K562 (cell line): Measurements from ENCODE around the gene ATAD2B. TPM values are rescaled to one million over a fixed set of nuclear protein-coding genes. Genes with fewer than 3 reads are reported as not detected.
A peak's percentile ranks its signal among the peaks of the same experiment; 100 is the strongest.

Experiments used
- BRD9 ChIP-seq: fragments of 450-650 bp; IDR thresholded peaks from 2 replicates; pipeline ENCODE4 v1.6.1; 2018; ENCODE audit warnings: low read depth; ENCODE audit not compliant: partially characterized antibody
- COPS2 ChIP-seq: fragments of 450-650 bp; conservative IDR thresholded peaks from 2 replicates; pipeline ENCODE4 v1.6.1; 2016; ENCODE audit warnings: mild to moderate bottlenecking, moderate library complexity
- EGR1 ChIP-seq: fragments of 450-650 bp; conservative IDR thresholded peaks from 2 replicates; pipeline ENCODE4 v1.6.1; 2017; ENCODE audit warnings: mild to moderate bottlenecking
- JUN ChIP-seq, 2 experiments: sonication (generic) in 1 of 2; formaldehyde crosslinking in 1 of 2; IDR thresholded peaks; 2 replicates each; pipeline versions ENCODE4 v1.6.1 to v1.8.0; 2012 to 2022; ENCODE audit warnings: borderline replicate concordance in 2 of 2, mild to moderate bottlenecking in 2 of 2, improper control_type of control experiment in 1 of 2, low read depth in 1 of 2, low read length in 1 of 2, missing genetic modification reagents in 1 of 2
- MAFK ChIP-seq: IDR thresholded peaks from 2 replicates; pipeline ENCODE4 v1.6.1; 2011; ENCODE audit warnings: low read length, improper control_type of control experiment
- NEUROD1 ChIP-seq: fragments of 150-350 bp; IDR thresholded peaks from 2 replicates; pipeline ENCODE4 v1.6.1; 2014; ENCODE audit warnings: borderline replicate concordance, low read length, low read depth; ENCODE audit not compliant: partially characterized antibody
- SRSF3 ChIP-seq: fragments of 200-400 bp; formaldehyde crosslinking; IDR thresholded peaks from 2 replicates; pipeline ENCODE4 v1.6.1; 2016; ENCODE audit warnings: mild to moderate bottlenecking, low read length, moderate library complexity; ENCODE audit not compliant: insufficient read depth
- ZNF197 ChIP-seq: fragments of 200-800 bp; sonication (Bioruptor generic); IDR thresholded peaks from 2 replicates; pipeline ENCODE4 v1.6.1; 2016; ENCODE audit warnings: low read depth, missing genetic modification characterization, missing compliant biosample characterization
- ZNF253 ChIP-seq: fragments of 250-450 bp; sonication (Bioruptor Pico); conservative IDR thresholded peaks from 2 replicates; pipeline ENCODE4 v1.6.1; 2021; ENCODE audit warnings: mild to moderate bottlenecking
- ZNF586 ChIP-seq: fragments of 450-650 bp; formaldehyde crosslinking; conservative IDR thresholded peaks from 2 replicates; pipeline ENCODE4 v1.4.0; 2020; ENCODE audit warnings: mild to moderate bottlenecking, moderate library complexity
- polyA plus RNA-seq, 8 experiments: library from polyadenylated mRNA; depleted of rRNA in 4 of 8; stranded (reverse) in 5 of 8; unstranded in 3 of 8; fragments of >200 nt; fragmentation: Nextera tagmentation in 2 of 8; fragmentation: Illumina TruSeq in 1 of 8; extraction: Ambion mirVana in 2 of 8; extraction: Trizol in 1 of 8; gene quantifications; 2 replicates each; pipeline versions ENCODE4 v1.2.1 to v1.2.3, GENCODE V29; 2011 to 2014; ENCODE audit warnings: inconsistent platforms in 1 of 8, missing spikeins in 1 of 8
- total RNA-seq, 7 experiments: library from RNA; depleted of rRNA in 6 of 7; stranded (reverse); fragments of >200 nt in 6 of 7; fragmentation: Illumina TruSeq in 2 of 7; extraction: Trizol in 2 of 7; gene quantifications; 2 replicates each; pipeline versions ENCODE4 v1.2.1 to v1.2.3, GENCODE V29; 2011 to 2021; ENCODE audit warnings: low replicate concordance in 1 of 7
- TF ChIP-seq, protein P1 (sequence below): fragments of 450-650 bp; formaldehyde crosslinking; IDR thresholded peaks from 2 replicates; pipeline ENCODE4 v1.4.0; 2022; ENCODE audit warnings: missing genetic modification characterization
- TF ChIP-seq, protein P2 (sequence below), 2 experiments: fragments of 450-650 bp in 1 of 2; sonication (generic) in 1 of 2; formaldehyde crosslinking in 1 of 2; IDR thresholded peaks in 1 of 2; conservative IDR thresholded peaks in 1 of 2; 2 replicates each; pipeline versions ENCODE4 v1.6.1 to v1.8.1; 2016 to 2023; ENCODE audit warnings: mild to moderate bottlenecking in 2 of 2, moderate library complexity in 2 of 2, inconsistent platforms in 1 of 2, missing genetic modification reagents in 1 of 2
- TF ChIP-seq, protein P3 (sequence below): sonication (generic); formaldehyde crosslinking; IDR thresholded peaks from 2 replicates; pipeline ENCODE4 v1.8.0; 2022; ENCODE audit warnings: mild to moderate bottlenecking, low read depth, missing genetic modification reagents
- TF ChIP-seq, protein P4 (sequence below): sonication (generic); formaldehyde crosslinking; IDR thresholded peaks from 2 replicates; pipeline ENCODE4 v1.8.0; 2023; ENCODE audit warnings: mild to moderate bottlenecking, missing genetic modification reagents
- TF ChIP-seq, protein P5 (sequence below): fragments of 200-400 bp; formaldehyde crosslinking; IDR thresholded peaks from 2 replicates; pipeline ENCODE4 v1.6.1; 2017; ENCODE audit warnings: mild to moderate bottlenecking, low read depth, low read length, moderate library complexity

The ATAD2B gene
- total and polyA plus RNA-seq, 9 of the 15 experiments (the other 6 are each of a cell fraction or from before 2014, with no cell fraction given): 3.2 to 21.6 (median 11.4) TPM

DNA sequence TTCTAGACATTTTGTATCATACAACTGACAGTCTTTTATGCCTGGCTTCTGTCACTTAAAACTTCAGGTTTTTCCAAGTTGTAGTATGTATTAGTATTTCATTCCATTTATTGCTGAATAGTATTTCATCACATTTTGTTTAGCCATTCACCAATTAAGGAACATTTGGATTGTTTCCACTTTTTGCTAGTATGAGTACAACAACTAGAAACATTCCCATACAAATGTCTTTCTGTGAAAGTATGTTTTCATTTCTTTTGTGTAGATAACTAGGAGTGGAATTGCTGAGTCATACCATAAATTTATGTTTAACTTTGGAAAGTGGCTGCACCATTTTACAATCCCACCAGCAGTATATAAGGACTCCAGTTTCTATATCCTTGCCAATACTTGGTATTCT, 135.9 kb downstream of the ATAD2B start (continued):
- no peak for TF ChIP-seq NEUROD1
- no peak for TF ChIP-seq EGR1
- no peak for TF ChIP-seq ZNF586 (CRISPR knock-in tag)
- TF ChIP-seq COPS2: no peak
- TF ChIP-seq ZNF197 (CRISPR knock-in tag): no peak
- TF ChIP-seq ZNF253: no peak
- TF ChIP-seq, protein P1, sequence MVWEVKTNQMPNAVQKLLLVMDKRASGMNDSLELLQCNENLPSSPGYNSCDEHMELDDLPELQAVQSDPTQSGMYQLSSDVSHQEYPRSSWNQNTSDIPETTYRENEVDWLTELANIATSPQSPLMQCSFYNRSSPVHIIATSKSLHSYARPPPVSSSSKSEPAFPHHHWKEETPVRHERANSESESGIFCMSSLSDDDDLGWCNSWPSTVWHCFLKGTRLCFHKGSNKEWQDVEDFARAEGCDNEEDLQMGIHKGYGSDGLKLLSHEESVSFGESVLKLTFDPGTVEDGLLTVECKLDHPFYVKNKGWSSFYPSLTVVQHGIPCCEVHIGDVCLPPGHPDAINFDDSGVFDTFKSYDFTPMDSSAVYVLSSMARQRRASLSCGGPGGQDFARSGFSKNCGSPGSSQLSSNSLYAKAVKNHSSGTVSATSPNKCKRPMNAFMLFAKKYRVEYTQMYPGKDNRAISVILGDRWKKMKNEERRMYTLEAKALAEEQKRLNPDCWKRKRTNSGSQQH (CRISPR knock-in tag): no peak
- peak; percentile 94 for TF ChIP-seq MAFK
- TF ChIP-seq, protein P2, sequence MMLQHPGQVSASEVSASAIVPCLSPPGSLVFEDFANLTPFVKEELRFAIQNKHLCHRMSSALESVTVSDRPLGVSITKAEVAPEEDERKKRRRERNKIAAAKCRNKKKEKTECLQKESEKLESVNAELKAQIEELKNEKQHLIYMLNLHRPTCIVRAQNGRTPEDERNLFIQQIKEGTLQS (IDR thresholded peaks at IDR 0.05): peak; percentile 62
- TF ChIP-seq, protein P2 (CRISPR knock-in tag; conservative IDR thresholded peaks at IDR 0.05): no peak
- TF ChIP-seq SRSF3: no peak
- no peak for TF ChIP-seq BRD9
- TF ChIP-seq, protein P3, sequence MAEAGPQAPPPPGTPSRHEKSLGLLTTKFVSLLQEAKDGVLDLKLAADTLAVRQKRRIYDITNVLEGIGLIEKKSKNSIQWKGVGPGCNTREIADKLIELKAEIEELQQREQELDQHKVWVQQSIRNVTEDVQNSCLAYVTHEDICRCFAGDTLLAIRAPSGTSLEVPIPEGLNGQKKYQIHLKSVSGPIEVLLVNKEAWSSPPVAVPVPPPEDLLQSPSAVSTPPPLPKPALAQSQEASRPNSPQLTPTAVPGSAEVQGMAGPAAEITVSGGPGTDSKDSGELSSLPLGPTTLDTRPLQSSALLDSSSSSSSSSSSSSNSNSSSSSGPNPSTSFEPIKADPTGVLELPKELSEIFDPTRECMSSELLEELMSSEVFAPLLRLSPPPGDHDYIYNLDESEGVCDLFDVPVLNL: no peak
- TF ChIP-seq, protein P4, sequence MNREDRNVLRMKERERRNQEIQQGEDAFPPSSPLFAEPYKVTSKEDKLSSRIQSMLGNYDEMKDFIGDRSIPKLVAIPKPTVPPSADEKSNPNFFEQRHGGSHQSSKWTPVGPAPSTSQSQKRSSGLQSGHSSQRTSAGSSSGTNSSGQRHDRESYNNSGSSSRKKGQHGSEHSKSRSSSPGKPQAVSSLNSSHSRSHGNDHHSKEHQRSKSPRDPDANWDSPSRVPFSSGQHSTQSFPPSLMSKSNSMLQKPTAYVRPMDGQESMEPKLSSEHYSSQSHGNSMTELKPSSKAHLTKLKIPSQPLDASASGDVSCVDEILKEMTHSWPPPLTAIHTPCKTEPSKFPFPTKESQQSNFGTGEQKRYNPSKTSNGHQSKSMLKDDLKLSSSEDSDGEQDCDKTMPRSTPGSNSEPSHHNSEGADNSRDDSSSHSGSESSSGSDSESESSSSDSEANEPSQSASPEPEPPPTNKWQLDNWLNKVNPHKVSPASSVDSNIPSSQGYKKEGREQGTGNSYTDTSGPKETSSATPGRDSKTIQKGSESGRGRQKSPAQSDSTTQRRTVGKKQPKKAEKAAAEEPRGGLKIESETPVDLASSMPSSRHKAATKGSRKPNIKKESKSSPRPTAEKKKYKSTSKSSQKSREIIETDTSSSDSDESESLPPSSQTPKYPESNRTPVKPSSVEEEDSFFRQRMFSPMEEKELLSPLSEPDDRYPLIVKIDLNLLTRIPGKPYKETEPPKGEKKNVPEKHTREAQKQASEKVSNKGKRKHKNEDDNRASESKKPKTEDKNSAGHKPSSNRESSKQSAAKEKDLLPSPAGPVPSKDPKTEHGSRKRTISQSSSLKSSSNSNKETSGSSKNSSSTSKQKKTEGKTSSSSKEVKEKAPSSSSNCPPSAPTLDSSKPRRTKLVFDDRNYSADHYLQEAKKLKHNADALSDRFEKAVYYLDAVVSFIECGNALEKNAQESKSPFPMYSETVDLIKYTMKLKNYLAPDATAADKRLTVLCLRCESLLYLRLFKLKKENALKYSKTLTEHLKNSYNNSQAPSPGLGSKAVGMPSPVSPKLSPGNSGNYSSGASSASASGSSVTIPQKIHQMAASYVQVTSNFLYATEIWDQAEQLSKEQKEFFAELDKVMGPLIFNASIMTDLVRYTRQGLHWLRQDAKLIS (CRISPR knock-in tag): no peak
- TF ChIP-seq, protein P5, sequence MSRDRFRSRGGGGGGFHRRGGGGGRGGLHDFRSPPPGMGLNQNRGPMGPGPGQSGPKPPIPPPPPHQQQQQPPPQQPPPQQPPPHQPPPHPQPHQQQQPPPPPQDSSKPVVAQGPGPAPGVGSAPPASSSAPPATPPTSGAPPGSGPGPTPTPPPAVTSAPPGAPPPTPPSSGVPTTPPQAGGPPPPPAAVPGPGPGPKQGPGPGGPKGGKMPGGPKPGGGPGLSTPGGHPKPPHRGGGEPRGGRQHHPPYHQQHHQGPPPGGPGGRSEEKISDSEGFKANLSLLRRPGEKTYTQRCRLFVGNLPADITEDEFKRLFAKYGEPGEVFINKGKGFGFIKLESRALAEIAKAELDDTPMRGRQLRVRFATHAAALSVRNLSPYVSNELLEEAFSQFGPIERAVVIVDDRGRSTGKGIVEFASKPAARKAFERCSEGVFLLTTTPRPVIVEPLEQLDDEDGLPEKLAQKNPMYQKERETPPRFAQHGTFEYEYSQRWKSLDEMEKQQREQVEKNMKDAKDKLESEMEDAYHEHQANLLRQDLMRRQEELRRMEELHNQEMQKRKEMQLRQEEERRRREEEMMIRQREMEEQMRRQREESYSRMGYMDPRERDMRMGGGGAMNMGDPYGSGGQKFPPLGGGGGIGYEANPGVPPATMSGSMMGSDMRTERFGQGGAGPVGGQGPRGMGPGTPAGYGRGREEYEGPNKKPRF: no peak
- TF ChIP-seq JUN (IDR thresholded peaks at IDR 0.05; ENCODE audit: borderline replicate concordance, low read depth, low read length): no peak
- TF ChIP-seq JUN (CRISPR knock-in tag; IDR thresholded peaks at IDR 0.05; ENCODE audit: borderline replicate concordance): no peak
